ENCODE data around the gene NPHP4. TPM values are rescaled to one million over a fixed set of nuclear protein-coding genes. Genes with fewer than 3 reads are reported as not detected.

NPHP4 gene
- total and polyA plus RNA-seq, 9 of the 15 experiments (the other 6 are each of a cell fraction or from before 2014, with no cell fraction given) = 0.52 to 26.2 (median 6.7) TPM

GRCh38 chr1:5992026-5992813, at the start of gene NPHP4 (continued):
- TF ChIP-seq CREB3L1 (IDR thresholded peaks at IDR 0.05; ENCODE audit: borderline replicate concordance, low read depth) (peak; percentile 66), PHF20 (IDR thresholded peaks at IDR 0.05; ENCODE audit: partially characterized antibody) (no peak), HNRNPH1 (optimal IDR thresholded peaks at IDR 0.05; ENCODE audit: low read depth, low read length) (no peak), FOXP4 (CRISPR knock-in tag; IDR thresholded peaks at IDR 0.05; ENCODE audit: borderline replicate concordance) (no peak), ELK1 (CRISPR knock-in tag; IDR thresholded peaks at IDR 0.05) (no peak), ZNF511 (CRISPR knock-in tag; IDR thresholded peaks at IDR 0.05) (no peak), ARID2 (IDR thresholded peaks at IDR 0.05) (no peak), ZNF592 (IDR thresholded peaks at IDR 0.05) (no peak), FIP1L1 (IDR thresholded peaks at IDR 0.05; ENCODE audit: low read depth, low read length, poor library complexity, severe bottlenecking) (peak; percentile 84), TAL1 (IDR thresholded peaks at IDR 0.05) (no peak), ZNF197 (CRISPR knock-in tag; IDR thresholded peaks at IDR 0.05; ENCODE audit: low read depth) (no peak), ARID3A (IDR thresholded peaks at IDR 0.05; ENCODE audit: borderline replicate concordance, low read depth, low read length) (no peak), KLF6 (CRISPR knock-in tag; IDR thresholded peaks at IDR 0.05; ENCODE audit: borderline replicate concordance) (no peak), TRIM24 (IDR thresholded peaks at IDR 0.05) (peak in 1 of 2 experiments; percentile 31; a peak in 1 of 4 replicates), POLR3A (IDR thresholded peaks at IDR 0.05; ENCODE audit: borderline replicate concordance, extremely low read depth, insufficient read depth, insufficient read length) (no peak)
